Uterus (tissue), 2 donors: ENCODE measurements around the gene COQ5.

Experiments
- POLR2A ChIP-seq, 2 donors: fragments of 450-650 bp; IDR thresholded peaks; one replicate each; pipeline ENCODE4 v1.6.1; 2016; ENCODE audit warnings: antibody characterized with exemption in 2 of 2, mild to moderate bottlenecking in 1 of 2, moderate library complexity in 1 of 2
- TF ChIP-seq, protein P1 (sequence below), 4 experiments: fragments of 200-600 bp in 2 of 4; fragments of 450-650 bp in 2 of 4; sonication (generic) in 2 of 4; IDR thresholded peaks; one replicate each; pipeline ENCODE4 v1.5.1; 2016 to 2019; ENCODE audit warnings: antibody characterized with exemption in 4 of 4, mild to moderate bottlenecking in 2 of 4, moderate library complexity in 1 of 4

DNA sequence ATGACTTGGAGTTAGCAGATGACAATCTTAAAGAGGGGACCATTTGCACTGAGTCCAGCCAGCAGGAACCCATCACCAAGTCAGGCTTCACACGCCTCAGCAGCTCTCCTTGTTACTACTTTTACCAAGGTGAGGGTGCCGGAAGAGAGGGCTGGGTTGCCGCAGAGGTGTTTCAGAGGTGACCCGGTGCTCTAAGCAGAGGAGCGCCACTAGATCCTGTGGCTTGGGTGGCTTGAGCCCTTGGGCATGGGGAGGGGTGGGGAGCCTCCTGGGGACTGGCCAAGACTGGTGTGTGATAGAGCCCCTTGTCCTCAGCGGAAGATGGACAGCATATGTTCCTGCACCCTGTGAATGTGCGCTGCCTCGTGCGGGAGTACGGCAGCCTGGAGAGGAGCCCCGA is 34.5 kb upstream of the COQ5 start:
- TF ChIP-seq, protein P1, sequence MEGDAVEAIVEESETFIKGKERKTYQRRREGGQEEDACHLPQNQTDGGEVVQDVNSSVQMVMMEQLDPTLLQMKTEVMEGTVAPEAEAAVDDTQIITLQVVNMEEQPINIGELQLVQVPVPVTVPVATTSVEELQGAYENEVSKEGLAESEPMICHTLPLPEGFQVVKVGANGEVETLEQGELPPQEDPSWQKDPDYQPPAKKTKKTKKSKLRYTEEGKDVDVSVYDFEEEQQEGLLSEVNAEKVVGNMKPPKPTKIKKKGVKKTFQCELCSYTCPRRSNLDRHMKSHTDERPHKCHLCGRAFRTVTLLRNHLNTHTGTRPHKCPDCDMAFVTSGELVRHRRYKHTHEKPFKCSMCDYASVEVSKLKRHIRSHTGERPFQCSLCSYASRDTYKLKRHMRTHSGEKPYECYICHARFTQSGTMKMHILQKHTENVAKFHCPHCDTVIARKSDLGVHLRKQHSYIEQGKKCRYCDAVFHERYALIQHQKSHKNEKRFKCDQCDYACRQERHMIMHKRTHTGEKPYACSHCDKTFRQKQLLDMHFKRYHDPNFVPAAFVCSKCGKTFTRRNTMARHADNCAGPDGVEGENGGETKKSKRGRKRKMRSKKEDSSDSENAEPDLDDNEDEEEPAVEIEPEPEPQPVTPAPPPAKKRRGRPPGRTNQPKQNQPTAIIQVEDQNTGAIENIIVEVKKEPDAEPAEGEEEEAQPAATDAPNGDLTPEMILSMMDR (IDR thresholded peaks at IDR 0.05) = no peak
- TF ChIP-seq POLR2A (IDR thresholded peaks at IDR 0.05) = no peak
